ENCODE measurements around the gene MAGEA9. TPM values are rescaled to one million over a fixed set of nuclear protein-coding genes. Genes with fewer than 3 reads are reported as not detected.
A peak's percentile ranks its signal among the peaks of the same experiment; 100 is the strongest.

MAGEA9 gene
- total RNA-seq, 2 experiments from 2014 or later, result not detected

GRCh38 chrX:149819371-149819770 lies 37.6 kb downstream of the MAGEA9 start:
- no peak for DNase-seq (ENCODE audit: low spot score)

DNA sequence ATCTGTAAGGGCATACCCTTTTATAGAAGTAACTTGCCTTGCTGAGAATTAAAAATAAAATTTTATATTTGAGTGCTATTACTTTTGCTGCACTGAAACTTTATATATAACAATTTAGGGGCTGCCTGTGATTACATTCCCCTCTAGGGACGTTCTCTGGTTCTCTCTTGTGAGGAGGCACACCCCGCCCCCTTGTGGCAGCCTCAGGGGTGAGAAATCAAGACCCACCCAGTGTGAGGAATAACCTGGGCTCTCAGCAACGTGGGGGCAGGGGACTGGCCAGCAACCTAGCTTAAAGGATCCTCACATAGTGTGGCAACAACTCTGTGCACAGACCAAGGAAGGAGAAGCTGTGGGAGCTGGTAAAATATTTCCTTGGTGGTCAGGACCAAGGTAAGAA lies 43.7 kb downstream of the MAGEA9 start:
- BruUV-seq (replicated peaks), result no TSS peak
- Histone ChIP-seq H3K9me2 (ENCODE audit: insufficient read depth, low read length) (no peaks in the 10 kb centered on the region), H2AFZ (ENCODE audit: low read length) (no peak overlapping the region), H3K79me2 (ENCODE audit: insufficient read depth, low read depth, low read length) (no peaks in the 10 kb centered on the region), H4K20me1 (ENCODE audit: insufficient read depth, low read length) (no peaks in the 10 kb centered on the region), H3K4me1 (ENCODE audit: insufficient read depth, low read length, poor library complexity, severe bottlenecking) (no peaks in the 10 kb centered on the region), H3K4me2 (ENCODE audit: low read length) (no peak overlapping the region), H3K36me3 (ENCODE audit: insufficient read depth, low read length) (no peaks in the 10 kb centered on the region), H3K9me3 (ENCODE audit: low read length) (no peaks in the 10 kb centered on the region), H3K4me3 (ENCODE audit: low read depth, low read length, poor library complexity, severe bottlenecking) (no peak overlapping the region), H3K27ac (ENCODE audit: low read depth, low read length, poor library complexity, severe bottlenecking) (no peak overlapping the region)
- ChIA-PET CTCF (ENCODE audit: unreplicated experiment) (no interaction called here), POLR2A (no interaction called here)
- peak; percentile 21 for DNase-seq (ENCODE audit: low spot score)
- TF ChIP-seq EZH2phosphoT487 (IDR thresholded peaks at IDR 0.05; ENCODE audit: borderline replicate concordance, low read depth, low read length), result no peak
- TF ChIP-seq, protein P1, sequence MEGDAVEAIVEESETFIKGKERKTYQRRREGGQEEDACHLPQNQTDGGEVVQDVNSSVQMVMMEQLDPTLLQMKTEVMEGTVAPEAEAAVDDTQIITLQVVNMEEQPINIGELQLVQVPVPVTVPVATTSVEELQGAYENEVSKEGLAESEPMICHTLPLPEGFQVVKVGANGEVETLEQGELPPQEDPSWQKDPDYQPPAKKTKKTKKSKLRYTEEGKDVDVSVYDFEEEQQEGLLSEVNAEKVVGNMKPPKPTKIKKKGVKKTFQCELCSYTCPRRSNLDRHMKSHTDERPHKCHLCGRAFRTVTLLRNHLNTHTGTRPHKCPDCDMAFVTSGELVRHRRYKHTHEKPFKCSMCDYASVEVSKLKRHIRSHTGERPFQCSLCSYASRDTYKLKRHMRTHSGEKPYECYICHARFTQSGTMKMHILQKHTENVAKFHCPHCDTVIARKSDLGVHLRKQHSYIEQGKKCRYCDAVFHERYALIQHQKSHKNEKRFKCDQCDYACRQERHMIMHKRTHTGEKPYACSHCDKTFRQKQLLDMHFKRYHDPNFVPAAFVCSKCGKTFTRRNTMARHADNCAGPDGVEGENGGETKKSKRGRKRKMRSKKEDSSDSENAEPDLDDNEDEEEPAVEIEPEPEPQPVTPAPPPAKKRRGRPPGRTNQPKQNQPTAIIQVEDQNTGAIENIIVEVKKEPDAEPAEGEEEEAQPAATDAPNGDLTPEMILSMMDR (conservative IDR thresholded peaks at IDR 0.05; ENCODE audit: low read length), result peak; percentile 67
- intact Hi-C loops (cut with micrococcal nuclease; ENCODE audit: unreplicated experiment), result no loop called here

More at GRCh38 chrX:149819371-149819770, 37.6 kb downstream of the MAGEA9 start:
- Histone ChIP-seq H3K79me2 (ENCODE audit: insufficient read depth, low read depth, low read length) (no peaks in the 10 kb centered on the region), H3K4me3 (ENCODE audit: low read depth, low read length, poor library complexity, severe bottlenecking) (no peak overlapping the region), H4K20me1 (ENCODE audit: insufficient read depth, low read length) (no peaks in the 10 kb centered on the region), H3K9me2 (ENCODE audit: insufficient read depth, low read length) (no peaks in the 10 kb centered on the region), H3K36me3 (ENCODE audit: insufficient read depth, low read length) (no peaks in the 10 kb centered on the region), H3K9me3 (ENCODE audit: low read length) (no peaks in the 10 kb centered on the region), H3K4me2 (ENCODE audit: low read length) (no peak overlapping the region), H2AFZ (ENCODE audit: low read length) (no peak overlapping the region), H3K4me1 (ENCODE audit: insufficient read depth, low read length, poor library complexity, severe bottlenecking) (no peaks in the 10 kb centered on the region), H3K27ac (ENCODE audit: low read depth, low read length, poor library complexity, severe bottlenecking) (no peak overlapping the region)
- TF ChIP-seq EZH2phosphoT487 (IDR thresholded peaks at IDR 0.05; ENCODE audit: borderline replicate concordance, low read depth, low read length), result no peak
- TF ChIP-seq, protein P1 (conservative IDR thresholded peaks at IDR 0.05; ENCODE audit: low read length), result no peak
- POLR2A ChIA-PET, result no interaction called here
- CTCF ChIA-PET (ENCODE audit: unreplicated experiment), result no interaction called here
- intact Hi-C loops (cut with micrococcal nuclease; ENCODE audit: unreplicated experiment), result no loop called here
- no TSS peak for BruUV-seq (replicated peaks)

- CTCF ChIA-PET (ENCODE audit: unreplicated experiment), result no interaction called here
- intact Hi-C loops (cut with micrococcal nuclease; ENCODE audit: unreplicated experiment), result no loop called here
- TF ChIP-seq, protein P1 (conservative IDR thresholded peaks at IDR 0.05; ENCODE audit: low read length), result no peak
- TF ChIP-seq EZH2phosphoT487 (IDR thresholded peaks at IDR 0.05; ENCODE audit: borderline replicate concordance, low read depth, low read length), result no peak
- Histone ChIP-seq H2AFZ (ENCODE audit: low read length) (no peak overlapping the region), H3K9me3 (ENCODE audit: low read length) (no peaks in the 10 kb centered on the region), H3K4me3 (ENCODE audit: low read depth, low read length, poor library complexity, severe bottlenecking) (no peak overlapping the region), H3K4me2 (ENCODE audit: low read length) (no peak overlapping the region), H3K4me1 (ENCODE audit: insufficient read depth, low read length, poor library complexity, severe bottlenecking) (no peaks in the 10 kb centered on the region), H3K36me3 (ENCODE audit: insufficient read depth, low read length) (no peaks in the 10 kb centered on the region), H3K9me2 (ENCODE audit: insufficient read depth, low read length) (no peaks in the 10 kb centered on the region), H4K20me1 (ENCODE audit: insufficient read depth, low read length) (no peaks in the 10 kb centered on the region), H3K27ac (ENCODE audit: low read depth, low read length, poor library complexity, severe bottlenecking) (no peak overlapping the region), H3K79me2 (ENCODE audit: insufficient read depth, low read depth, low read length) (no peaks in the 10 kb centered on the region)
- DNase-seq (ENCODE audit: low spot score), result no peak
- POLR2A ChIA-PET, result interaction anchor here (0.6 kb wide), 1 partner anchor 187 kb away, joined by 3 read pairs; no protein-coding TSS in a partner anchor
- BruUV-seq (replicated peaks), result no TSS peak
Observed at GRCh38 chrX:149827254-149827653, 45.5 kb downstream of the MAGEA9 start.

All from OCI-LY7 (cell line).